ENCODE measurements around the gene GTF3C2. TPM values are rescaled to one million over a fixed set of nuclear protein-coding genes. Genes with fewer than 3 reads are reported as not detected.
A peak's percentile ranks its signal among the peaks of the same experiment; 100 is the strongest.

The GTF3C2 gene
- total and polyA plus RNA-seq, 2 of the 13 experiments (the other 11 are each of a cell fraction or from before 2014, with no cell fraction given) = 77.5 to 130 TPM

GRCh38 chr2:27370026-27370815 lies 13.7 kb upstream of the GTF3C2 start, which contains the start of the genes EIF2B4 and SNX17 (continued):
- TF ChIP-seq ZNF407 (CRISPR knock-in tag; IDR thresholded peaks at IDR 0.05; ENCODE audit: not compliant biosample characterization) (peak; percentile 93), AKAP8 (CRISPR knock-in tag; IDR thresholded peaks at IDR 0.05) (peak; percentile 93), CBX1 (IDR thresholded peaks at IDR 0.05; ENCODE audit: low read depth) (peak; percentile 97), CREBL2 (CRISPR knock-in tag; IDR thresholded peaks at IDR 0.05; ENCODE audit: borderline replicate concordance) (no peak; the same call in 1 of the 2 replicates), NR2F1 (CRISPR knock-in tag; IDR thresholded peaks at IDR 0.05) (peak; percentile 40 to 93), ARID2 (CRISPR knock-in tag; IDR thresholded peaks at IDR 0.05; ENCODE audit: borderline replicate concordance) (peak; percentile 81), ZSCAN20 (CRISPR knock-in tag; IDR thresholded peaks at IDR 0.05; ENCODE audit: borderline replicate concordance) (peak; percentile 95; the same call in 1 of the 2 replicates), GPBP1L1 (CRISPR knock-in tag; IDR thresholded peaks at IDR 0.05) (no peak), NRL (CRISPR knock-in tag; IDR thresholded peaks at IDR 0.05; ENCODE audit: borderline replicate concordance) (peak; percentile 91), THAP9 (CRISPR knock-in tag; IDR thresholded peaks at IDR 0.05; ENCODE audit: borderline replicate concordance) (peak; percentile 98), ZNF746 (CRISPR knock-in tag; IDR thresholded peaks at IDR 0.05) (peak; percentile 76; the same call in 1 of the 2 replicates), HNRNPL (IDR thresholded peaks at IDR 0.05; ENCODE audit: low read depth, low read length) (peak; percentile 65; the same call in 1 of the 2 replicates), MIXL1 (CRISPR knock-in tag; IDR thresholded peaks at IDR 0.05) (peak; percentile 95), KDM4B (CRISPR knock-in tag; IDR thresholded peaks at IDR 0.05) (peak; percentile 21; the same call in 1 of the 2 replicates), DDIT3 (CRISPR knock-in tag; IDR thresholded peaks at IDR 0.05) (no peak)
